Spleen (tissue), 13 donors: Measurements from ENCODE around the gene EPHA6. TPM values are rescaled to one million over a fixed set of nuclear protein-coding genes. Genes with fewer than 3 reads are reported as not detected.

Experiments used
- DNase-seq: peaks from one replicate; pipeline ENCODE4 v3.0.0-alpha.2; 2020
- H3K27ac ChIP-seq, 8 donors: fragments of 200-600 bp; sonication (generic) in 7 of 8; 1 replicate in 4 of 8; 2 replicates in 4 of 8; pipeline versions ENCODE4 v1.5.0 to v1.8.0; 2016 to 2021; ENCODE audit warnings: inconsistent platforms in 4 of 8, mild to moderate bottlenecking in 4 of 8, moderate library complexity in 1 of 8
- H3K27me3 ChIP-seq, 7 donors: fragments of 200-600 bp; sonication (generic) in 6 of 7; replicated peaks in 1 of 7; 1 replicate in 4 of 7; 2 replicates in 3 of 7; pipeline versions ENCODE4 v1.5.0 to v1.8.0; 2016 to 2021; ENCODE audit warnings: inconsistent platforms in 3 of 7, mild to moderate bottlenecking in 1 of 7
- H3K36me3 ChIP-seq, 6 donors: fragments of 200-600 bp; sonication (generic) in 5 of 6; 1 replicate in 4 of 6; 2 replicates in 2 of 6; pipeline versions ENCODE4 v1.5.0 to v1.8.0; 2016 to 2021; ENCODE audit warnings: inconsistent platforms in 2 of 6
- H3K4me1 ChIP-seq, 6 donors: fragments of 200-600 bp; sonication (generic) in 5 of 6; 1 replicate in 3 of 6; 2 replicates in 3 of 6; pipeline versions ENCODE4 v1.5.0 to v1.8.0; 2016 to 2021; ENCODE audit warnings: inconsistent platforms in 3 of 6
- H3K4me3 ChIP-seq, 8 donors: fragments of 200-600 bp; sonication (generic) in 7 of 8; 1 replicate in 4 of 8; 2 replicates in 4 of 8; pipeline versions ENCODE4 v1.5.0 to v1.8.0; 2016 to 2021; ENCODE audit warnings: inconsistent platforms in 4 of 8, mild to moderate bottlenecking in 4 of 8, moderate library complexity in 2 of 8
- H3K9me3 ChIP-seq, 8 donors: fragments of 200-600 bp; sonication (generic) in 7 of 8; 1 replicate in 4 of 8; 2 replicates in 4 of 8; pipeline versions ENCODE4 v1.5.0 to v1.8.0; 2016 to 2021; ENCODE audit warnings: inconsistent platforms in 4 of 8
- CTCF ChIP-seq, 11 experiments: fragments of 200-600 bp in 7 of 11; fragments of 450-650 bp in 4 of 11; sonication (generic) in 4 of 11; IDR thresholded peaks in 8 of 11; conservative IDR thresholded peaks in 3 of 11; 1 replicate in 7 of 11; 2 replicates in 4 of 11; pipeline versions ENCODE4 v1.4.0 to v1.8.0; 2016 to 2021; ENCODE audit warnings: antibody characterized with exemption in 11 of 11, inconsistent platforms in 4 of 11, mild to moderate bottlenecking in 1 of 11
- POLR2A ChIP-seq, 3 donors: fragments of 450-650 bp; IDR thresholded peaks; one replicate each; pipeline ENCODE4 v1.5.1; 2017; ENCODE audit warnings: antibody characterized with exemption in 3 of 3, mild to moderate bottlenecking in 1 of 3
- POLR2AphosphoS5 ChIP-seq, 3 donors: sonication (generic); formaldehyde crosslinking; IDR thresholded peaks; one replicate each; pipeline ENCODE4 v1.5.1; 2017; ENCODE audit warnings: antibody characterized with exemption in 3 of 3
- WGBS, 5 donors: extraction: QIAGEN DNeasy Blood & Tissue Kit in 3 of 5; methylation state at CpG; one replicate each; pipeline versions ENCODE4 v1.1.5 to v1.1.7; 2013 to 2018; 5-methylcytosine and 5-hydroxymethylcytosine counted together
- intact Hi-C: fragments of 100-400 bp; cut with DNase I; formaldehyde crosslinking; loops from one replicate; pipeline ENCODE4 v1.15.0; 2023; ENCODE audit warnings: low total_unique reads
- long read RNA-seq, 2 donors: transcript quantifications; one replicate each; lab custom pipeline, GENCODE V29; 2026
- polyA plus RNA-seq, 3 donors: library from polyadenylated mRNA; stranded (reverse); fragments of 200-250 nt; gene quantifications; one replicate each; pipeline ENCODE4 v1.2.1, GENCODE V29; 2013
- total RNA-seq, 7 donors: library from RNA; depleted of rRNA in 3 of 7; stranded (reverse); fragments of >200 nt in 3 of 7; fragmentation: NEBNext Ultra II Directional in 4 of 7; extraction: Animal tissue kit (Norgen Biotek cat#: 25700) in 4 of 7; gene quantifications; one replicate each; pipeline versions ENCODE4 v1.1.0 to v1.2.1, GENCODE V29; 2016 to 2021
- donor health status: healthy with polysubstance abuse.
- donor health status: DM: no; HTN: no; CAD: no; lungs with moderate emphysema.
- donor health status: DM: no; HTN: no; CAD: no.
- donor health status: Bipolar disorder and iron deficiency.
- donor health status: healthy.
- donor health status: DM: no; HTN: no; CAD: no.
- donor health status: DM: yes; HTN: yes; CAD: no.

The EPHA6 gene
- total RNA-seq (under 1 TPM in 1 of 7 donors, not detected in 6; 0.44 TPM), polyA plus RNA-seq (not detected)
- long read RNA-seq, donor 1 = 0 reads
- long read RNA-seq, donor 2 = 0 reads

GRCh38 chr3:96813820-96814650 is at the start of gene EPHA6:
Gene EPHA6, plus strand, starts transcription at chr3:96814594.
- Histone ChIP-seq H3K27me3 (peaks cover 0 to 58% (median 27%) of the 10 kb centered on the region in 7 donors), H3K4me1 (peaks cover 5 to 29% (median 25%) of the 10 kb centered on the region in 6 donors), H3K27ac (no peak within 1 kb of the TSS), H3K4me3 (peak within 1 kb of the TSS; percentile 20 to 69 (median 42)), H3K36me3 (no peaks in the 10 kb centered on the region), H3K9me3 (no peaks in the 10 kb centered on the region)
- intact Hi-C loops = no loop called here
- 1 to 10% (median 2%) methylated on average over 43 to 83 of the region's 83 CpGs for WGBS, 5 donors
- peak; percentile 71 for DNase-seq
- TF ChIP-seq POLR2A (IDR thresholded peaks at IDR 0.05) = no peak
- TF ChIP-seq CTCF (IDR thresholded peaks at IDR 0.05 in 8 of 11, conservative IDR thresholded peaks at IDR 0.05 in 3 of 11) = no peak

- intact Hi-C loops = no loop called here
- Histone ChIP-seq H3K36me3 (no peaks in the 10 kb centered on the region), H3K9me3 (peaks cover 0 to 62% (median 38%) of the 10 kb centered on the region in 8 donors), H3K4me1 (no peaks in the 10 kb centered on the region), H3K4me3 (no peak overlapping the region), H3K27me3 (no peaks in the 10 kb centered on the region), H3K27ac (no peak overlapping the region)
- no peak for DNase-seq
- no peak for TF ChIP-seq CTCF (IDR thresholded peaks at IDR 0.05 in 8 of 11, conservative IDR thresholded peaks at IDR 0.05 in 3 of 11)
- TF ChIP-seq POLR2A (IDR thresholded peaks at IDR 0.05) = no peak
- no peak for TF ChIP-seq POLR2AphosphoS5 (IDR thresholded peaks at IDR 0.05)
- WGBS, 5 donors = 61 to 85% (median 67%) methylated on average over 38 to 43 of the region's 43 CpGs
Measured at GRCh38 chr3:96776818-96777217, 37.6 kb upstream of the EPHA6 start.

- Histone ChIP-seq H3K4me1 (no peaks in the 10 kb centered on the region), H3K27me3 (no peaks in the 10 kb centered on the region), H3K4me3 (no peak overlapping the region), H3K9me3 (peaks cover 0 to 52% (median 31%) of the 10 kb centered on the region in 8 donors), H3K36me3 (no peaks in the 10 kb centered on the region), H3K27ac (no peak overlapping the region)
- 69 to 87% (median 83%) methylated on average over 5 to 6 of the region's 6 CpGs for WGBS, 5 donors
- TF ChIP-seq CTCF (IDR thresholded peaks at IDR 0.05 in 8 of 11, conservative IDR thresholded peaks at IDR 0.05 in 3 of 11) (no peak), POLR2AphosphoS5 (IDR thresholded peaks at IDR 0.05) (no peak), POLR2A (IDR thresholded peaks at IDR 0.05) (no peak)
- DNase-seq = no peak
- intact Hi-C loops = no loop called here
Measured at GRCh38 chr3:96779810-96780209, 34.6 kb upstream of the EPHA6 start.

- no peak for DNase-seq
- Histone ChIP-seq H3K4me3 (no peak overlapping the region), H3K4me1 (no peaks in the 10 kb centered on the region), H3K27ac (no peak overlapping the region), H3K27me3 (no peaks in the 10 kb centered on the region), H3K9me3 (peaks cover 0 to 11% (median 0%) of the 10 kb centered on the region in 8 donors), H3K36me3 (no peaks in the 10 kb centered on the region)
- TF ChIP-seq CTCF (IDR thresholded peaks at IDR 0.05 in 8 of 11, conservative IDR thresholded peaks at IDR 0.05 in 3 of 11) (no peak), POLR2A (IDR thresholded peaks at IDR 0.05) (no peak), POLR2AphosphoS5 (IDR thresholded peaks at IDR 0.05) (no peak)
- intact Hi-C loops = no loop called here
- 81 to 87% (median 84%) methylated on average over 5 of the region's 5 CpGs for WGBS, 5 donors
Measured at GRCh38 chr3:96796101-96796500, 18.3 kb upstream of the EPHA6 start.
